Central memory CD8-positive, alpha-beta T cell (primary cell): ENCODE data around the gene HEMK1.

Source experiments
- ATAC-seq: fragments of 150-1000 bp; cut with Tn5 transposase; replicated peaks from 2 replicates; pipeline ENCODE4 v1.10.0; 2022; ENCODE audit warnings: mild to moderate bottlenecking, moderate FRiP score, moderate number of reproducible peaks; ENCODE audit not compliant: poor library complexity, severe bottlenecking; ENCODE audit errors: extremely low read depth
- DNase-seq, 2 donors: peaks; one replicate each; pipeline ENCODE4 v3.0.0; 2021; ENCODE audit warnings: low spot score in 2 of 2
- H3K27ac Mint-ChIP-seq: one replicate; pipeline ENCODE4 v1.8.0; 2022; ENCODE audit warnings: low read depth, mild to moderate bottlenecking, moderate library complexity, mixed read lengths
- H3K27me3 Mint-ChIP-seq: one replicate; pipeline ENCODE4 v1.8.0; 2022; ENCODE audit warnings: mixed read lengths
- H3K36me3 Mint-ChIP-seq: one replicate; pipeline ENCODE4 v1.8.0; 2022; ENCODE audit warnings: mild to moderate bottlenecking, moderate library complexity, mixed read lengths; ENCODE audit not compliant: insufficient read depth
- H3K4me1 Mint-ChIP-seq: one replicate; pipeline ENCODE4 v1.8.0; 2022; ENCODE audit warnings: mixed read lengths
- H3K4me3 Mint-ChIP-seq: one replicate; pipeline ENCODE4 v1.8.0; 2022; ENCODE audit warnings: mild to moderate bottlenecking, moderate library complexity, mixed read lengths
- H3K9me3 Mint-ChIP-seq: one replicate; pipeline ENCODE4 v1.8.0; 2022; ENCODE audit warnings: mixed read lengths

Gene HEMK1

DNA sequence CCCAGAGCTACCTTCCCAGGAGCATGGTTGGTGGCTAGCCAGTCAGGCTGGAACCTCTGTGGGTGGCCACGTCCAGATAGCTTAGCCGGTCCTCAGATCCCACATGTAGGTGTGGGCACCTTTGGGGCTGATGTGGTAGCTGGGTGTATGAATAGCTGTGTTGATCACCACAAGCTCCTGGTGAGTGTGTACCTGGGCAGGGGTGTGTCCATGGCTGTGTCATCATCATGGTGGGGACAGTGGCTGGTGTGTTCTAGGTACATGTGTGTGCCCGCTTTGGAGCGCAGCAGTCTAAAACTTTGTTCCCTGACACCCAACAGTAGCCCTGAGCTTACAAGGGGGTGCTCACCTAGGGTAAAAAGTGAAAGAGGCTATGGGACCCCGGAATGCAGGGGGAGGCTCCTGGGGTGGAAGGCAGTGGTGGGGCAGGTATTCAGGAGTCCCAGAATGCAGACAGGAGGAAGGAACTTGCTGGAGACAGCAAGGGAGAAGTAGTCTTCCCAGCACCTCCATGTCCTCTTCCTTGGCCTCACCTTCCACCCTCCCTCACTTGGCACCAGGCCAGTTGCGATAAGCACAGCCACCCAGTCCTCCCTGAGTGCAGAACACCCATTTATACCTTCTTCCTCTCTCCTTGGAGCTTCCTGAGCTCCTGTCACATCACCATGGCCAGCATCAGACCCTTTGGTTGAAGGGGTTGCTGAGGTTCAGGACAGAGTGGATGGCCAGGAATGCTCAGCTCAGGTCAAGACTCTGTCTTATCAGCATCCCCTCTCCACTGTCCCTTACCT is 41.1 kb downstream of the HEMK1 start:
- Mint-ChIP-seq H3K9me3 (no peaks in the 10 kb centered on the region), H3K4me1 (peaks cover 82% of the 10 kb centered on the region), H3K36me3 (peaks cover 49% of the 10 kb centered on the region), H3K27me3 (no peaks in the 10 kb centered on the region), H3K27ac (peak overlapping the region; percentile 98), H3K4me3 (peak overlapping the region; percentile 97)
- no peak for ATAC-seq
- no peak for DNase-seq

DNA sequence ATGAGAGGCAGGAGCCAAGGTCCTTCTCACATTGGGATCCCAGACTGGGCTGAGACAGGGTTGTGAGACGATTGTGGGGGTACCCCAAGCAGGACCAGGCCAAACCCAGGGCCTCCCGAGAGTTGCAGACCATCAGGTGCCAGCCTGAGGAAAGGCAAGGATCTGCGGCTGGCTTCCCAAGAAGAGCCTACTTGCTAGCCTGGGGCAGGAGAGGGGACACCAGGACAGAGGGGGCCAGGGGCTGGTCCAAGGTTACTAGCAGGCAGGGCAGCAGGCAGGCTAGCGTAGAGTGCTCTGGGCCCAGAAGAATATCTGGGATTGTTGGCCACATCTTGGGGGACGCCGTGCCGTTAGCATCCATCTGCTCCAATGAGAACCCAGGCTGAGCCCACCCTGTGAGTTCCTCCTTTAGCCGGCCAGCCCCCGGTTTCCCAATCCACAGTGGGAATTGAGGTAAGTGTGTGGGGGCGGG is 41.7 kb downstream of the HEMK1 start:
- ATAC-seq (no peak), DNase-seq (no peak)
- Mint-ChIP-seq H3K4me1 (peaks cover 81% of the 10 kb centered on the region), H3K9me3 (no peaks in the 10 kb centered on the region), H3K27me3 (no peaks in the 10 kb centered on the region), H3K27ac (peak overlapping the region; percentile 98), H3K4me3 (peak overlapping the region; percentile 97), H3K36me3 (peaks cover 47% of the 10 kb centered on the region)

DNA sequence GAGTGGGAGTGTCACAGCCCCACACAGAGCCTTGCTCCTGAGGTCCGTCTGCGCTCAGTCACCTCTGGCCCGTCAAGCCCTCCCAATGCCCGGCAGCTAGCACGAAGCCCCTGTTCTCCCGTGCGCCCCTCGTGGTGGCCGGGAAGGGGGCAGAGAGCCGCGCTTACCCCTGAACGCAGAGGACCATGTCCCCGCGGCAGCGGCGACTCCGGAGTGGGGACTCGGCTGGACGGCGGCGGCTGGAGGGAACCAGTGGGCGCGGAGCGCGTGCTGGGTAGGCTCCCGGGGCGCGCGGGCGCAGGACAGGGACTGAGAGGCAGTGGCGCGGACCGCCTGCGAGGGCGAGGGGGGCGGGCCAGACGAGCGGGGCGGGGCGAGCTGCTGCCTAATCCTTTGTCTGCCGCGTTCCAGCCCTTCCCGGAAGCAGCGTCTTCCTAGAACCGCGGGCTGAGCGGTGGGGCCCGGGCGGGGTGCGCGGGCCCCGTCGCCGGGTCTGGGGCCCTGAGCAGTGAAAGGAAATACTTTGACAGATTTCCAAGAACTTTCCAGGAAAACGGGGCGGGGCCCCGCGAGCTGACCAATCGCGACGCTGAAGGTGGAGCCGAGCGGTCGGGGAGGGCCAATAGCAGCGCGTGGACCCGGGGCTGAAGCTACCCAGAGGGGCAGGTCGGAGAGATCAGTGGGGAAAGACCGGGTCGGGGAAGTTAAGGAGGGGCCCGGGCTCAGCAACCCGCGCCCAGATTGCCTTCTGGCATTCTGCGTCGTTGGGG is 42.3 kb downstream of the HEMK1 start, which contains the start of gene CISH:
Gene CISH, minus strand, starts transcription at position 311 of the 770 bp plus-strand sequence. Its CDS starts 124 bp downstream, at position 187.
- Mint-ChIP-seq H3K27ac (peak within 1 kb of the TSS; percentile 98), H3K4me3 (peak within 1 kb of the TSS; percentile 97), H3K4me1 (peaks cover 81% of the 10 kb centered on the region), H3K9me3 (no peaks in the 10 kb centered on the region), H3K27me3 (no peaks in the 10 kb centered on the region), H3K36me3 (peaks cover 46% of the 10 kb centered on the region)
- ATAC-seq, result peak; percentile 59
- DNase-seq, result peak; percentile 83 to 85

DNA sequence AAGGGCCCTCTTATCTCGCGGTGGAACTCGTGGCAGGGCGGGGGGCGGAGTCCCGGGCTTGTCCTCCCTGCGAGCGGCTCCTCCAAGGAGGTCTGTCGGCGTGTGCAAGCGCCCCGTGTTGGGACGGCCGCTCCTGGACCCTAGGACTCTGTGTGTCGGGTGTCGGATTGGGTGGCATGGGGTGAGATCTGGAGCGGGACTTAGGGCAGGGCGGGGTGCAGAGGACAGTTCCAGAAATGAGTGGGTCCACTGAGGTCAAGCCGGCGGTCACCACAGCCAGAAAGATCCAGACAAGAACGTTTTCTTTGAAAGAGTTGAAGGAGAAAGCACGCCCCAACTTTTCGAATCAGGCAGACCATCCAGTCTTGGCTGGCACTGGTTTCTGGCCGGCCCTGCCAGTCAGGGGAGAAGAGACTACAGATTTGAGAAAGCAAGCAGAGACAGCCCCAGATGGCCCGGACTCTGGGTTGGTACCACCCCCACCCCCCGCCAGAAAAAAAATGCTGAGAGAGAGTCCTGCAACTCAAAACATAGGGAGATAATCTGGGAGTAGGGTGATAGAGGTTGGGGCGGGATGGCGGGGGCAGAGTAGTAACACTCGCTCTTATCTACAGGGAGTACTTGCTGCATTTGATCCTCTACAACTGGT is 43.0 kb downstream of the HEMK1 start:
- Mint-ChIP-seq H3K4me3 (peak overlapping the region; percentile 97), H3K27me3 (no peaks in the 10 kb centered on the region), H3K27ac (peak overlapping the region; percentile 98), H3K36me3 (peaks cover 44% of the 10 kb centered on the region), H3K9me3 (no peaks in the 10 kb centered on the region), H3K4me1 (peaks cover 74% of the 10 kb centered on the region)
- no peak for ATAC-seq
- DNase-seq, result no peak

DNA sequence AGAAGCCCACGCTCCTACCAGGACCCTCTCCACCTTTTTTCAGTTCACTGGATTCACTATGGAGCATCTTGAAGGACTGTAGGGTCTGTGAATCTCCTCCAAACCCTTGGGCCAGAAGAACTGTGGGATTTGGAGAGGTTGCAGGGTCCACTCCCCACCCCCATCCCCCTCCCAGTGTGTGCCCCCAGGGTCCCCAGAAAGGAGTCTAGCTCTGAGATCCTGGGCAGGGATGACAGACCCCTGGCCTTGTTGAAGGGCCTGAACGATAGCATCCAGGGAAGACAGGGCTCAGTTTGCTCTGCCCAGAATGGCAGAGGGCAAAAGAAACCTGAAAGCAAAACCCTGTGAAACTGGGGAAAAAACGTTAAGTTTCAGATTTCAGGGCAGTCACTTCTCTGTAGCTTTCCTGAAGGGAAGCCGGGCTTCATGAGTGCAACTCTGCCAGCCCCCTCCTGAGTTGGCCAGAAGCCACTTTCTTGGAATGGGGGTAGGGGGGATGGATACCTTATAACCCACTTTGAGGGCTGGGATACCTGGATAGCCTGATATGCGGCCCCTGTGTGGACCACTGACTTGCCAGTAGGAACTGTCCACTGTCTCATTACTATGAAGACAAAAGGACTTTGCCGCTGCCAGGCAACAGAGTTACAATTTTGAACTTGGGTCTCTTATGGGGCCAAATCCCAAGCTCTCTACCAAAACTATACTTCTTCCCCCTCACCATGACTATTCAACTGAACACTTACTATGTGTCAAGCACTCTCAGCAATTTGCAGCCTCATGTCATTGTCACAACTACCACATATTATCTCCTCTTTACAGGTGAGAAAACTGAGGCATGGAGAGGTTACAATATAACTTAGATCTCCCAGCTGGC is 43.9 kb downstream of the HEMK1 start:
- Mint-ChIP-seq H3K27me3 (no peaks in the 10 kb centered on the region), H3K4me3 (peak overlapping the region; percentile 97)

DNA sequence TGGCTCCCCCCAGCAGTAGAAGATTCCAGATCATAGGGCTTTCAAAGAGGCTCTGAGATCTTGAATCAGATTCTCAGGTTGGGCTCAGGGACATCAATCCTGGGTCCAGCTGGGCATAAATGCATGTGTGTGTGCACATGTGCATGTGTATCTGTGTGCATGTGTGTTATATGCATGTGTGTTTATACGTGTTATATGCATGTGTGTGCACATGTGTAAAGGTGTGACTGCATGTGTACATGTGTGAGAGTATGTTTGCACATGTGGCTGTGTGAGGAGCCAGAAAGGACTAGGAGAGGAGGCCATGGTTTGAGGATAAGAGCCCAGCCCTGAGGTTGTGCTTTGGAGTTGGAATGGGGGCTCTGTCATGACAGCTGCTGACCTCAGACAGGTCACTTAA is 45.9 kb downstream of the HEMK1 start:
- H3K27me3 Mint-ChIP-seq, result no peaks in the 10 kb centered on the region
- H3K4me3 Mint-ChIP-seq, result no peak overlapping the region
- DNase-seq (no peak), ATAC-seq (no peak)
- peaks cover 66% of the 10 kb centered on the region for H3K4me1 Mint-ChIP-seq
- H3K36me3 Mint-ChIP-seq, result peaks cover 22% of the 10 kb centered on the region
- H3K9me3 Mint-ChIP-seq, result no peaks in the 10 kb centered on the region
- no peak overlapping the region for H3K27ac Mint-ChIP-seq

More for the DNA sequence above, 43.9 kb downstream of the HEMK1 start:
- H3K36me3 Mint-ChIP-seq, result peaks cover 37% of the 10 kb centered on the region
- H3K27ac Mint-ChIP-seq, result peak overlapping the region; percentile 98
- ATAC-seq (no peak), DNase-seq (no peak)
- H3K4me1 Mint-ChIP-seq, result peaks cover 70% of the 10 kb centered on the region
- no peaks in the 10 kb centered on the region for H3K9me3 Mint-ChIP-seq

DNA sequence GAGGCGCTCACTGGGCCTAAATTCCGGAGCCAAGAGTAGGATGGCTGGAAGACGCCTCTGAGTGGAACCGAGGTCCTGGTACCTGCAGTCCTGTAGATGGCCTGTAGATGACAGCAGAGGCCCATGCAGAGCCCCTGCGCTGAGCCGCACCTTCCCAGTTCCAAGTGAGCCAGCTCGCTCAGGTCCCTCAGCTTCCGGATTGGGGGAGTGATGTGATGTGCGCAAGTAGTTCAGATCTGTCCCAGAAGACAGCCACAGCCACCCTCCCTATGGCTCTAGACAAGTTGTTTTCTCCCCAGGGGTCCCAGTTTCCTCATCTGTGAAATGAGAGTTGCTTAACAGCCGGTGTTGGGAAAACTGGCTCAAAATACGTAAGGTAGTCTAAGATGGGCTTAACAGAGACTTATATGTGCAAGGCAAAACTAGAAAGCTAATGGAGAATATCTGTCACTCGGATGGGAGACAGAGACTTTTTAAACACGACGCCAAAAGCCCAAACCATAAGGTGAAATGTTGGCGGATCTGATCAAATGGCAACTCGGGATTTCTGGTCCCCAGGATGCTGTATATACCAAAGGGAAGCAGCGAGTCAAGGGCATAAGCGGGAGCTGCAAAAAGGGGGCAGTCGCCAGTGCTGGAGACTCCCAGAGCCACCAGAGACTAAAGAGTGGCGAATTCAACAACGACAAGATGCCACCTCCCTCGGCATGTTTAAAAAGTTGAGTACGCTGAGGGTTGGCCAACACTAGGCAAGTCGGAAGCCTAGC is 46.9 kb downstream of the HEMK1 start:
- Mint-ChIP-seq H3K36me3 (peaks cover 21% of the 10 kb centered on the region), H3K27me3 (no peaks in the 10 kb centered on the region), H3K4me1 (peaks cover 66% of the 10 kb centered on the region), H3K27ac (peak overlapping the region; percentile 86), H3K4me3 (peak overlapping the region; percentile 92), H3K9me3 (no peaks in the 10 kb centered on the region)
- ATAC-seq, result peak; percentile 67
- peak; percentile 65 to 71 for DNase-seq

DNA sequence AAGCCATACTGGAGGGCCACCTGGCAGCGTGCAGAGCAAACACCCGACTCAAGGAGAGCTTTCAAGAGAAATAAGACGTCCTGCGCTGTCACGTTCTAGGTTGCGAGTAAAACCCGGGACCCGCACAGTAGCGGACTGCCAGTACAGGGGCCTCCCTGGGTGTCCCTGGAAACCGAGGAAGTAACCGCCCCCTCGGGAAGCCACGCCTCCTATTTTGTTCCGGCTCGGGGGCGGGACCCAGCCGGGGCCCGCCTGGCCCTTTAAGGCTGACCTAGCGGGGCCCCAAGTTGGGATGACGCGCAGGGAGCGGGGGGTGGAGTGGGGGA is 47.4 kb downstream of the HEMK1 start:
- Mint-ChIP-seq H3K4me1 (peaks cover 65% of the 10 kb centered on the region), H3K9me3 (no peaks in the 10 kb centered on the region), H3K27me3 (no peaks in the 10 kb centered on the region), H3K4me3 (peak overlapping the region; percentile 92), H3K27ac (peak overlapping the region; percentile 86), H3K36me3 (peaks cover 19% of the 10 kb centered on the region)
- ATAC-seq (peak; percentile 65), DNase-seq (peak; percentile 94)

DNA sequence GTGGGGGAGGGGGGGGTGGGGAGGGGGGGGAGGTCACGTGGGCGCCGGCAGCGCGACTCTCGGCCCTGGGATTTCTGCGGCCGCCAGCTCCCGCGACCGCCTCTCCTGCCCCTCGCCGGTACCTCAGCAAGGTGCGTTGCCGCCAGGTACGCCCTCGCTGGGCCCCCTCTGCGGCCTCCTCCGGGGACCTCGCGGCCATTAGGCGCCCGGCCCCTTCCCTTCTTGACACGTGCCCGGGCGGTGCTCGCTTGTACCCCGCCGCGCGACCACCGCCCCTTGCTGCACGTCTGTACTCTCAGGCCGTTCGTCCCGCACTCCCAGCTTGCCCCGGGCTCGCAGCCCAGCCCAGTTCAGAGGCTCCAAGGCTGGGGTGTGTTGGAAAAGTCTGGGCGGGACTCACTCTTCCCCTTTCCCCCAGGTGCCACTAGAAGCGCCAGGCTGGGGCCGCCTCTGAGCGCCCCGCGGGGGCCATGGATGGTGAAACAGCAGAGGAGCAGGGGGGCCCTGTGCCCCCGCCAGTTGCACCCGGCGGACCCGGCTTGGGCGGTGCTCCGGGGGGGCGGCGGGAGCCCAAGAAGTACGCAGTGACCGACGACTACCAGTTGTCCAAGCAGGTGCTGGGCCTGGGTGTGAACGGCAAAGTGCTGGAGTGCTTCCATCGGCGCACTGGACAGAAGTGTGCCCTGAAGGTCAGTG is 47.9 kb downstream of the HEMK1 start, which contains the start of gene MAPKAPK3:
Gene MAPKAPK3, plus strand, starts transcription at position 56 of the 696 bp plus-strand sequence. Its CDS starts 415 bp downstream, at position 471.
- Mint-ChIP-seq H3K4me1 (peaks cover 63% of the 10 kb centered on the region), H3K27me3 (no peaks in the 10 kb centered on the region), H3K27ac (peak within 1 kb of the TSS; percentile 86), H3K36me3 (peaks cover 17% of the 10 kb centered on the region), H3K9me3 (no peaks in the 10 kb centered on the region), H3K4me3 (peak within 1 kb of the TSS; percentile 92)
- ATAC-seq (peak; percentile 6), DNase-seq (peak in 1 of 2 donors; percentile 28)

DNA sequence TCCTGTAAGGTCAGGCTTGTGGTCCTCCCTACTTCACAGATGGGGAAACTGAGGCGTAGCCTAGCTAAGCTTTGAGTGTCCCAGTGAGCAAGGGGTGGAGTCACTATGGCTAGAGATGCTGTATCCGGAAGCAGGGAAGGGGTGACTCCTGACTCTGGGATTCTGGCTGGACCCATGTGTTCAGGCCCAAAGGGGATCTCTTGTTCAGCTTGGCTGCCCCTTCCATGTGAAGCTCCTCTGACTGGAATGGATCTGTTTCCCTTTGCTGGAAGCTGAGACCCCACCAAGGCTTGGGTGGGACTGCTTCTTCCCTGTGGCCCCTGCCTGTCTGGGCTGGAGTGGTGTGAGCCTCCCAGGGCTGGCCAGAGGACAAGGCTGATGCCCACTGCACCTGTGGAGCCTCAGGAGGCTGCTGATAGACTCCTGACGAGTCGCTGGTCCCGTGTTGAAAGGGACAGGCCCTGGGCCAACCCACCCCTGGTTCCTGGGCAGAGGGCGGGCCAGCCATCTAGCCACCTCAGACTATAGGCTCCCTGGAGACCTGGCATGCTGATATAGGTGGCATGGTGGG is 48.7 kb downstream of the HEMK1 start:
- peaks cover 17% of the 10 kb centered on the region for H3K36me3 Mint-ChIP-seq
- H3K27me3 Mint-ChIP-seq, result no peaks in the 10 kb centered on the region
- H3K9me3 Mint-ChIP-seq, result no peaks in the 10 kb centered on the region
- no peak for DNase-seq
- peak overlapping the region; percentile 86 for H3K27ac Mint-ChIP-seq
- H3K4me3 Mint-ChIP-seq, result peak overlapping the region; percentile 92
- no peak for ATAC-seq
- peaks cover 63% of the 10 kb centered on the region for H3K4me1 Mint-ChIP-seq
